K562 (cell line): ENCODE data around the gene CCDC61. TPM values are rescaled to one million over a fixed set of nuclear protein-coding genes. Genes with fewer than 3 reads are reported as not detected.

Source experiments
- ATAC-seq: fragments of 200-7000 bp; cut with Tn5 transposase; 3 replicates; pipeline ENCODE4 v1.9.1; 2020; ENCODE audit warnings: moderate library complexity
- BruUV-seq: library from RNA; stranded (reverse); fragments of 400-500 nt; replicated peaks from 2 replicates; lab custom pipeline; 2021; lab: Mats Ljungman, UMichigan
- CTCF ChIA-PET: fragments of 300-600 bp; formaldehyde crosslinking; extraction: SDS; loops from one replicate; lab custom pipeline; 2021; ENCODE audit warnings: low intra/inter-chr PET ratio; lab: Yijun Ruan, JAX
- POLR2A ChIA-PET: fragments of 300-600, 350-650 bp; sonication (Branson Sonifier 250); formaldehyde crosslinking; extraction: SDS; loops from one replicate; lab custom pipeline; 2021; ENCODE audit warnings: antibody characterized with exemption, inconsistent platforms; lab: Yijun Ruan, JAX
- DNase-seq, 4 experiments: peaks; one replicate each; pipeline versions ENCODE4 v3.0.0 to v3.0.0-alpha.2; 2011 to 2018; ENCODE audit warnings: low spot score in 3 of 4, mixed read lengths in 3 of 4; ENCODE audit errors: extremely low read depth in 1 of 4
- FAIRE-seq: peaks from 2 replicates; lab custom pipeline; 2011; peaks lifted over from hg19 to GRCh38; lab: Jason Lieb, UNC
- H2AFZ ChIP-seq: 2 replicates; pipeline ENCODE4 v1.6.0; 2011; ENCODE audit warnings: low read depth, low read length, control low read depth, inconsistent platforms
- H3K27ac ChIP-seq: fragments of 200-600 bp; 3 replicates; pipeline ENCODE4 v1.8.0; 2011; ENCODE audit warnings: low read depth, mild to moderate bottlenecking, control low read depth, inconsistent platforms, low read length, moderate library complexity, mixed read lengths; ENCODE audit errors: extremely low read depth
- H3K27me3 ChIP-seq, 2 experiments: fragments of 300-600 bp in 1 of 2; 2 replicates in 1 of 2; 3 replicates in 1 of 2; pipeline versions ENCODE4 v1.6.0 to v1.8.0; 2011; ENCODE audit warnings: inconsistent platforms in 2 of 2, low read length in 2 of 2, mild to moderate bottlenecking in 1 of 2, mixed read lengths in 1 of 2, moderate library complexity in 1 of 2; ENCODE audit not compliant: control insufficient read depth in 2 of 2, insufficient read depth in 2 of 2
- H3K36me3 ChIP-seq: fragments of 300-600 bp; 3 replicates; pipeline ENCODE4 v1.8.0; 2011; ENCODE audit warnings: mild to moderate bottlenecking, low read length, inconsistent platforms; ENCODE audit not compliant: control insufficient read depth, insufficient read depth
- H3K4me1 ChIP-seq, 2 experiments: fragments of 200-600 bp in 1 of 2; replicated peaks in 1 of 2; 2 replicates in 1 of 2; 3 replicates in 1 of 2; pipeline versions ENCODE4 v1.5.1 to v1.8.0; 2011; ENCODE audit warnings: inconsistent platforms in 2 of 2, low read length in 2 of 2, mild to moderate bottlenecking in 1 of 2, mixed read lengths in 1 of 2, moderate library complexity in 1 of 2; ENCODE audit not compliant: control insufficient read depth in 2 of 2, insufficient read depth in 2 of 2
- H3K4me2 ChIP-seq: 2 replicates; pipeline ENCODE4 v1.6.1; 2011; ENCODE audit warnings: low read length, control low read depth, inconsistent platforms, mixed read lengths; ENCODE audit not compliant: insufficient read depth
- H3K4me3 ChIP-seq: fragments of 200-600 bp; sonication (generic), shearing (Covaris generic); 2 replicates; pipeline ENCODE4 v1.5.1; 2016; ENCODE audit warnings: control low read depth, inconsistent platforms
- H3K79me2 ChIP-seq: fragments of 200-600 bp; 3 replicates; pipeline ENCODE4 v1.8.0; 2011; ENCODE audit warnings: low read length, inconsistent platforms; ENCODE audit not compliant: control insufficient read depth, insufficient read depth
- H3K9ac ChIP-seq, 2 experiments: 2 replicates each; pipeline versions ENCODE4 v1.6.0 to v1.6.1; 2011; ENCODE audit warnings: low read depth in 2 of 2, low read length in 2 of 2, control low read depth in 1 of 2, inconsistent platforms in 1 of 2, mild to moderate bottlenecking in 1 of 2, mixed read lengths in 1 of 2; ENCODE audit not compliant: insufficient read depth in 1 of 2
- H3K9me1 ChIP-seq: one replicate; pipeline ENCODE4 v1.6.0; 2011; ENCODE audit warnings: inconsistent platforms, mild to moderate bottlenecking, low read length, moderate library complexity; ENCODE audit not compliant: control insufficient read depth, insufficient read depth
- H3K9me3 ChIP-seq: replicated peaks from 2 replicates; pipeline ENCODE4 v1.5.1; 2011; ENCODE audit warnings: low read depth, low read length, inconsistent platforms; ENCODE audit not compliant: control insufficient read depth, insufficient read depth
- H4K20me1 ChIP-seq: replicated peaks from 2 replicates; pipeline ENCODE4 v1.6.1; 2011; ENCODE audit warnings: low read length, inconsistent platforms, mixed read lengths; ENCODE audit not compliant: control insufficient read depth, insufficient read depth
- KLF1 ChIP-seq: fragments of 450-650 bp; IDR thresholded peaks from 2 replicates; pipeline ENCODE4 v1.6.1; 2016; ENCODE audit warnings: missing genetic modification characterization, missing compliant biosample characterization
- NR1H2 ChIP-seq: sonication (generic); formaldehyde crosslinking; IDR thresholded peaks from 2 replicates; pipeline ENCODE4 v1.4.0; 2020; ENCODE audit warnings: mild to moderate bottlenecking, missing genetic modification reagents
- RBM17 ChIP-seq: fragments of 200-400 bp; formaldehyde crosslinking; IDR thresholded peaks from 2 replicates; pipeline ENCODE4 v1.6.1; 2017; ENCODE audit warnings: low read depth, mild to moderate bottlenecking, low read length, borderline replicate concordance
- SIN3A ChIP-seq, 2 experiments: fragments of 150-350 bp in 1 of 2; IDR thresholded peaks; 2 replicates each; pipeline ENCODE4 v1.6.1; 2011 to 2016; ENCODE audit warnings: borderline replicate concordance in 2 of 2, low read depth in 2 of 2, low read length in 2 of 2, mild to moderate bottlenecking in 2 of 2, moderate library complexity in 2 of 2; ENCODE audit not compliant: control insufficient read depth in 1 of 2
- SP1 ChIP-seq: sonication (generic); formaldehyde crosslinking; IDR thresholded peaks from 2 replicates; pipeline ENCODE4 v1.8.1; 2022; ENCODE audit warnings: mild to moderate bottlenecking, missing genetic modification reagents
- SREBF2 ChIP-seq: sonication (generic); formaldehyde crosslinking; IDR thresholded peaks from 2 replicates; pipeline ENCODE4 v1.4.0; 2020; ENCODE audit warnings: mild to moderate bottlenecking, missing genetic modification reagents
- SRF ChIP-seq, 2 experiments: fragments of 250-450, 450-650 bp in 1 of 2; sonication (Bioruptor Pico) in 1 of 2; sonication (generic) in 1 of 2; formaldehyde crosslinking; IDR thresholded peaks; 2 replicates each; pipeline versions ENCODE4 v1.5.0 to v1.5.1; 2020 to 2022; ENCODE audit warnings: mild to moderate bottlenecking in 1 of 2, missing genetic modification reagents in 1 of 2
- SRSF7 ChIP-seq: fragments of 200-400 bp; formaldehyde crosslinking; optimal IDR thresholded peaks from 2 replicates; pipeline ENCODE3; 2017; ENCODE audit warnings: mild to moderate bottlenecking, low read depth, low read length
- ZNF24 ChIP-seq: fragments of 450-650 bp; IDR thresholded peaks from 2 replicates; pipeline ENCODE4 v1.6.1; 2016
- WGBS: fragments of 100-300 bp; shearing (Covaris generic); methylation state at CpG from one replicate; pipeline ENCODE4 v1.1.6; 2016; ENCODE audit warnings: low coverage, mixed read lengths; ENCODE audit not compliant: insufficient coverage; ENCODE audit errors: missing lambda C conversion rate; 5-methylcytosine and 5-hydroxymethylcytosine counted together
- in situ Hi-C: fragments of 300-500 bp; cut with MboI; formaldehyde crosslinking; loops from 4 replicates; pipeline ENCODE4 v1.15.0; 2018; ENCODE audit warnings: inconsistent platforms, mixed read lengths
- intact Hi-C: fragments of 100-400 bp; cut with micrococcal nuclease; formaldehyde crosslinking; loops from 2 replicates; pipeline ENCODE4 v1.14.2; 2022
- polyA plus RNA-seq, 8 experiments: library from polyadenylated mRNA; depleted of rRNA in 4 of 8; stranded (reverse) in 5 of 8; unstranded in 3 of 8; fragments of >200 nt; fragmentation: Nextera tagmentation in 2 of 8; fragmentation: Illumina TruSeq in 1 of 8; extraction: Ambion mirVana in 2 of 8; extraction: Trizol in 1 of 8; gene quantifications; 2 replicates each; pipeline versions ENCODE4 v1.2.1 to v1.2.3, GENCODE V29; 2011 to 2014; ENCODE audit warnings: inconsistent platforms in 1 of 8, missing spikeins in 1 of 8
- total RNA-seq, 7 experiments: library from RNA; depleted of rRNA in 6 of 7; stranded (reverse); fragments of >200 nt in 6 of 7; fragmentation: Illumina TruSeq in 2 of 7; extraction: Trizol in 2 of 7; gene quantifications; 2 replicates each; pipeline versions ENCODE4 v1.2.1 to v1.2.3, GENCODE V29; 2011 to 2021; ENCODE audit warnings: low replicate concordance in 1 of 7

Gene CCDC61
- total and polyA plus RNA-seq, 9 of the 15 experiments (the other 6 are each of a cell fraction or from before 2014, with no cell fraction given), result 0.07 to 27.0 (median 10.3) TPM

GRCh38 chr19:45952341-45952685 is 43.0 kb upstream of the CCDC61 start:
- Histone ChIP-seq H3K9me1 (no peaks in the 10 kb centered on the region), H3K4me2 (no peak overlapping the region), H3K79me2 (no peaks in the 10 kb centered on the region), H2AFZ (no peak overlapping the region), H3K4me3 (no peak overlapping the region), H3K27ac (no peak overlapping the region), H3K9me3 (no peaks in the 10 kb centered on the region), H3K9ac (no peak overlapping the region), H3K4me1 (peaks cover 0 to 8% of the 10 kb centered on the region in 2 experiments; a peak in 2 of 5 replicates), H4K20me1 (no peaks in the 10 kb centered on the region; the same call in 1 of the 2 replicates), H3K36me3 (no peaks in the 10 kb centered on the region), H3K27me3 (peaks cover 10 to 45% of the 10 kb centered on the region in 2 experiments; a peak in 4 of 5 replicates)
- FAIRE-seq (no peak), ATAC-seq (no peak; the same call in 1 of the 3 replicates), DNase-seq (no peak)
- BruUV-seq, result no TSS peak
- intact Hi-C loops, result no loop called here
- CTCF ChIA-PET, result no interaction called here
- WGBS, result 16% methylated on average over 8 of the region's 8 CpGs
- TF ChIP-seq KLF1 (tag) (no peak), SIN3A (IDR thresholded peaks at IDR 0.05; ENCODE audit: borderline replicate concordance in 2 of 2, control insufficient read depth in 1 of 2, low read depth in 2 of 2, low read length in 2 of 2) (no peak), SRF (CRISPR knock-in tag; IDR thresholded peaks at IDR 0.05) (no peak), NR1H2 (0 out of 2 replicates have a peak, but pooled peaks have one; percentile 43), SRSF7 (no peak), RBM17 (no peak), SP1 (CRISPR knock-in tag) (no peak), SREBF2 (CRISPR knock-in tag) (peak; percentile 25; the same call in 1 of the 2 replicates), ZNF24 (no peak)
- in situ Hi-C loops, result no loop called here
- POLR2A ChIA-PET, result interaction anchor here (0.7 to 1.2 kb wide), 3 partner anchors 8 to 37 kb away, joined by 3 to 5 read pairs (median 4); no protein-coding TSS in a partner anchor
